HuH-7.5 (cell line): Measurements from ENCODE around the gene ANAPC2.

Experiments
- DNase-seq: peaks from one replicate; pipeline ENCODE4 v3.0.0; 2011; ENCODE audit warnings: low spot score

The ANAPC2 gene

DNA sequence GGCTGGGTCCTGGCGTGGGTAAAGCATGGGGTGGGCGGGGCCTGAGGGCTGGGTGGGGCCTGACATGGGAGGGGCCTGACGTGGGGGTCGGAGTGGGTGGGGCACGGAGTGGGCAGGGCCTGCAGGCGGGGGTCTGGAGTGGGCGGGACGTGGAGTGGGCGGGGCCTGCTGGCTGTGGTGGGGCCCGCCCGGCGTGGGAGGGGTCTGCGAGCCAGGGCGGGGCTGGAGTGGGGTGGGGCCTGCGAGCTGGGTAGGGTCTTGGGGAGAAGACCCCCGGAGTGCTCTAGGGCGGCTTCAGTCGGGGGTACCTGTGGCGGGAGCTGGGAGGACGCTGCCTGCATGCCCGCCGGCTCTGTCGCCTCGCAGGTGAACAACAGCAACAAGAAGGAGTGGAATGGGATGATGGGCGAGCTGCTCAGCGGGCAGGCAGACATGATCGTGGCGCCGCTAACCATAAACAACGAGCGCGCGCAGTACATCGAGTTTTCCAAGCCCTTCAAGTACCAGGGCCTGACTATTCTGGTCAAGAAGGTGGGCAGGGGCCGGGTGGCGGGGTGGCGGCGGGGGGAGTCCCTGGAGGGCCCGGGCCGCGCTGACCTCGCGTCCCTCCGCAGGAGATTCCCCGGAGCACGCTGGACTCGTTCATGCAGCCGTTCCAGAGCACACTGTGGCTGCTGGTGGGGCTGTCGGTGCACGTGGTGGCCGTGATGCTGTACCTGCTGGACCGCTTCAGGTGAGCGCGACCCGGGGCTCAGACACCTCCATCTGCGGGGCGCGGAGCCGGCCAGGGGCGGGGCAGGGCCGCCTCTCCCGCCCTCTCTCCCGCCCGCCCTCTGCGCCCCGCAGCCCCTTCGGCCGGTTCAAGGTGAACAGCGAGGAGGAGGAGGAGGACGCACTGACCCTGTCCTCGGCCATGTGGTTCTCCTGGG lies 26.5 kb downstream of the ANAPC2 start:
- no peak for DNase-seq

GRCh38 chr9:137160716-137161557 lies 27.4 kb downstream of the ANAPC2 start:
- DNase-seq: no peak

DNA sequence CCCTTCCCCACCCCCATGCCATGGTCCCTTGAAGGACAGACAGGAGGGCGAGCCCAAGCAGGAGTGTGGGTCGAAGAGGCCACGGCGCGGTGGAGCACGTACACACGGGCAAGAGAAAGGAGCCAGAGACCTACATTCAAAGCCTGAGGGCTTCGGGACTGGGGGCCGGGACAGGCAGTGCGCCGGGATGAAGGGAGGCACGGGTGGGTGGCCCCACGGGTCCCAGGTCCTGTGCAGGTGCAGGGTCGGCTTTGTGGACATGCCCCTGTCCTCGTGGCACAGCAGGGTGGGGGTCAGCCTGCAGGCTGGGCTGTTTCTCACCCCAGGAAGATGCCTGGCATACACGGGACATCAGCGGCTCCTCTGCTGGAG lies 28.3 kb downstream of the ANAPC2 start:
- no peak for DNase-seq

- no peak for DNase-seq
Measured at GRCh38 chr9:137159105-137160053, 29.0 kb downstream of the ANAPC2 start.

DNA sequence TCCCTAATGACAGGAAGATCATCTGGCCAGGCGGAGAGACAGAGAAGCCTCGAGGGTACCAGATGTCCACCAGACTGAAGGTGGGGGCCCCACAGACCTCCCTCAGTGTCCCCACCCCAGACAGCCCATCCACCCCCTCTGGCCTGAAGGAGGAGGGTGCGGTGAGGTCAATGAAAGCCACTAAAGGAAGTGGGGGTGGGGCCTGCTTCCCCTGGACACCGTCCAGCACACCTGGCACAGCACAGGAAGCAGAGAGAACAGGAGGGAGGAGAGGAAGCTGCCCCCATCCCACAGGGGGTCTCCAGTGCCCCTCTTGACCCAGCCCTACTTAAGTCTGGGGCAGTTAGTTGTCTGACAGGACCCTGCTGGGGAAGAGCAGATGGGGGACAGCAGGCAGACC lies 29.7 kb downstream of the ANAPC2 start:
- no peak for DNase-seq

DNA sequence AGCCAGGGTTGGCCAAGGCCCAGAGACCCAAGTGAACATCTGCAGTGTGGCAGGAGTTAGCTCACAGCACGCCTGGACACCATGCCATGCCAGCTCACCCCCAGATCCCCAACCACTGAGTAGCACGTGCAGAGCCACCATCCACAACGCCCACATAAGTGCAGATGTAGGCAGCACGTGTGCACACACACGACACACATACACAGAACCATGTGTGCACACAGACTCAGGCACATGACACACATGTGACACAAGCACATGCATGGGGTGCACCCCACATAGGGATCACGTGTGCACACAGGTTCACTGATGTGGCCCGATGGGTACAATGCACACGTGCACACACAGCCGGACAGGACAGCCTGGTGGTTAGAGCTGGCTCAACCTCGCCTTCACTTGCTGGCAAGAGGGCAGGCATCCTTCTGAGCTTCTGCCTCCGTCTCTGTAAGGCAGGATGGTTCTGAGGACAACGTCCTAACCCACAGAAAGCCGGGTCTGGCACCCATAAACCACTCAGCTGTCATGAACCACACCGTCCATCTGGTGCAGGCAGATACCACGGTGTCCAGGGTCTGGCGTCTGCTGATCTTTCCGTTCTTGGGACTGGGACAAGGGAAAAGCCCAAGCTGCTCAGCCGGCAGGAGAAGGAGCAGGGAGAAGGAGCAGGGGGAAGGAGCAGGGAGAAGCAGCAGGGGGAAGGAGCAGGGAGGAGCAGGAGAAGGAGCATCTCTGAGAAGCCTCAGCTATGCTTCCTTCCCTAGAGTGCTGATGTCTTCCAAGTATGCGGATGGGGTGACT lies 30.5 kb downstream of the ANAPC2 start:
- no peak for DNase-seq

GRCh38 chr9:137156567-137157375 lies 31.6 kb downstream of the ANAPC2 start:
- DNase-seq: no peak

- DNase-seq: no peak
Measured at GRCh38 chr9:137152844-137153405, 35.4 kb downstream of the ANAPC2 start.

GRCh38 chr9:137150617-137151457 lies 37.5 kb downstream of the ANAPC2 start:
- DNase-seq: peak; percentile 85

- DNase-seq: peak; percentile 90
Measured at GRCh38 chr9:137149942-137150616, 38.3 kb downstream of the ANAPC2 start.

GRCh38 chr9:137149363-137149762 lies 39.0 kb downstream of the ANAPC2 start:
- DNase-seq: no peak

GRCh38 chr9:137148661-137149060 lies 39.7 kb downstream of the ANAPC2 start:
- DNase-seq: no peak

DNA sequence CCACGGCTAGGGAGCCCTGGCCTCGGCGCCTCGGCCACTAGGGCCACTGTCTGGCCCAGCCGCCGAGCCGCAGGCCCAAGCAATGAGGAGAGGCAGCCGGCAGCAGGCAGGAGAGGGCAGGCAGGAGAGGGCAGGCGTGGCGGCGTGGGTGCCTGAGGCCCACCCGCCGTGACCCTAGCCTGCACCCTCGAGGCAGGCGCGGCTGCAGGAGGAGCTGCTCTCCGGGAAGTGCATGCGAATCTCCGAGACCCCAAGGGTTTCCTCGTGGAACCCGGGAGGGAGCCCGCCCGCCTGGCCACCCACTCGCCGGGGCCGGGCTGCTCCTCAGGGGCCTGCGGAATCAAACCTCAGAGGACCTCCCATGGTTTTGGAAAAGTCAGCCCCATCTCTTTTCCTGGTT lies 40.1 kb downstream of the ANAPC2 start:
- no peak for DNase-seq

GRCh38 chr9:137147793-137148160 lies 40.6 kb downstream of the ANAPC2 start:
- DNase-seq: no peak

DNA sequence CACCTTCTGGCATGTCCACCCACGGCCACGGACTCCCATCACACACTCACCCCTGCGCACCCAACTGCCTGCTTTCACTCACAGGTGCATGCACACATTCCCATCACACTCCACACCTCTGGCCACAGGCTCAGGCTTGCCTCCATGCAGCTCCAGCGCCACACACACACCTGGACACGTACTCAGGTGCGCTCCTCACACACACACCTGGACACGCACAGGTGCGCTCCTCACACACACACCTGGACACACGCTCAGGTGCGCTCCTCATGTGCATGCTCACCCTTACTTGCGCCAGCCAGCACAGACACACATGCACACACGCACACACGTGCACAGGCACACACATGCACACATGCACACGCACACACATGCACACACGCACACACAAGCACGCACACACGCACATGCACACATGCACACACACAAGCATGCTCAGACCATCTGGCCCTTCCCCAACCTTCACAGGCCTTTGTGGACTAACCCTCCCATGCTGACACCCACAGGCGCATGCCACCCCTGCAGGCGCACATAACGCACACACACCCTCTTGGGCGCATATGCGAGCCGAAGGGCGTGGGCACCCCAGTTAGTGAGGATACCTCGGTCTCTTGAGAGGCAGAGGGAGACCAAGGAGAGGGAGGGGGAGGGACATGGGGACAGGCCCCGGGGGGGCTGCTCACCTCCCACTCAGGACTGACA lies 41.1 kb downstream of the ANAPC2 start:
- no peak for DNase-seq

- DNase-seq: no peak
Measured at GRCh38 chr9:137146527-137146918, 41.8 kb downstream of the ANAPC2 start.

- DNase-seq: no peak
Measured at GRCh38 chr9:137145731-137146526, 42.4 kb downstream of the ANAPC2 start.
